Measurements from ENCODE around the gene IFIH1. TPM values are rescaled to one million over a fixed set of nuclear protein-coding genes. Genes with fewer than 3 reads are reported as not detected.

Gene IFIH1
- total RNA-seq, 4 donors from 2014 or later: 7.9 to 15.8 (median 8.7) TPM

- no peak for TF ChIP-seq CTCF (IDR thresholded peaks at IDR 0.05)
- 68 to 75% methylated on average over 4 of the region's 4 CpGs for WGBS, 2 donors
- DNase-seq (ENCODE audit: low spot score in 2 of 2): no peak
- H3K4me3 ChIP-seq (ENCODE audit: low read depth, poor library complexity, severe bottlenecking): no peak overlapping the region
- intact Hi-C loops (cut with DNase I; ENCODE audit: low total_unique reads): no loop called here
Observed at GRCh38 chr2:162282765-162283425, 35.6 kb downstream of the IFIH1 start.

- TF ChIP-seq POLR2A (IDR thresholded peaks at IDR 0.05) (no peak), CTCF (IDR thresholded peaks at IDR 0.05) (no peak)
- 96% methylated on average over 1 of the region's 1 CpG for WGBS, 2 donors
- intact Hi-C loops (cut with DNase I; ENCODE audit: low total_unique reads): no loop called here
Observed at GRCh38 chr2:162280654-162281053, 37.8 kb downstream of the IFIH1 start.

GRCh38 chr2:162277381-162277780, 41.1 kb downstream of the IFIH1 start:
- 83 to 85% methylated on average over 4 of the region's 4 CpGs for WGBS, 2 donors
- intact Hi-C loops (cut with DNase I; ENCODE audit: low total_unique reads): no loop called here
- no peak for DNase-seq (ENCODE audit: low spot score in 2 of 2)
- H3K4me3 ChIP-seq (ENCODE audit: low read depth, poor library complexity, severe bottlenecking): no peak overlapping the region
- TF ChIP-seq POLR2A (IDR thresholded peaks at IDR 0.05) (no peak), CTCF (IDR thresholded peaks at IDR 0.05) (no peak)

More at GRCh38 chr2:162280654-162281053, 37.8 kb downstream of the IFIH1 start:
- no peak overlapping the region for H3K4me3 ChIP-seq (ENCODE audit: low read depth, poor library complexity, severe bottlenecking)
- DNase-seq (ENCODE audit: low spot score in 2 of 2): no peak

- WGBS, 2 donors: 94 to 95% methylated on average over 1 of the region's 1 CpG
- no peak overlapping the region for H3K4me3 ChIP-seq (ENCODE audit: low read depth, poor library complexity, severe bottlenecking)
- intact Hi-C loops (cut with DNase I; ENCODE audit: low total_unique reads): no loop called here
- DNase-seq (ENCODE audit: low spot score in 2 of 2): no peak
- no peak for TF ChIP-seq POLR2A (IDR thresholded peaks at IDR 0.05)
- no peak for TF ChIP-seq CTCF (IDR thresholded peaks at IDR 0.05)
Observed at GRCh38 chr2:162267996-162268395, 50.5 kb downstream of the IFIH1 start.

- 92 to 95% methylated on average over 5 of the region's 5 CpGs for WGBS, 2 donors
- H3K4me3 ChIP-seq (ENCODE audit: low read depth, poor library complexity, severe bottlenecking): no peak overlapping the region
- TF ChIP-seq POLR2A (IDR thresholded peaks at IDR 0.05): no peak
- no peak for TF ChIP-seq CTCF (IDR thresholded peaks at IDR 0.05)
- intact Hi-C loops (cut with DNase I; ENCODE audit: low total_unique reads): no loop called here
- no peak for DNase-seq (ENCODE audit: low spot score in 2 of 2)
Observed at GRCh38 chr2:162267496-162267895, 51.0 kb downstream of the IFIH1 start.

- intact Hi-C loops (cut with DNase I; ENCODE audit: low total_unique reads): no loop called here
- TF ChIP-seq POLR2A (IDR thresholded peaks at IDR 0.05) (no peak), CTCF (IDR thresholded peaks at IDR 0.05) (no peak)
- no peak for DNase-seq (ENCODE audit: low spot score in 2 of 2)
- WGBS, 2 donors: 64 to 74% methylated on average over 1 of the region's 1 CpG
- no peak overlapping the region for H3K4me3 ChIP-seq (ENCODE audit: low read depth, poor library complexity, severe bottlenecking)
Observed at GRCh38 chr2:162266460-162266760, 52.1 kb downstream of the IFIH1 start.
